ENCODE data around the gene ZFR.
A peak's percentile ranks its signal among the peaks of the same experiment; 100 is the strongest.
"Not testable (repeated sequence)": the region's sequence is repeated elsewhere in the genome, so short reads cannot be mapped to it uniquely, and the experiment has no call there.

The ZFR gene

GRCh38 chr5:32450952-32451351, 6.4 kb upstream of the ZFR start:
- peak; percentile 17 for DNase-seq

- DNase-seq = no peak
Measured at GRCh38 chr5:32449262-32449661, 4.7 kb upstream of the ZFR start.

- no peak for DNase-seq
Measured at GRCh38 chr5:32446630-32447029, 2.1 kb upstream of the ZFR start.

- DNase-seq = no peak
Measured at GRCh38 chr5:32445831-32446614, 1.5 kb upstream of the ZFR start.

GRCh38 chr5:32445287-32445758, 783 bp upstream of the ZFR start:
- no peak for DNase-seq

- peak; percentile 40 for DNase-seq
Measured at GRCh38 chr5:32443541-32444430, 754 bp downstream of the ZFR start.

- DNase-seq = peak; percentile 44
Measured at GRCh38 chr5:32443145-32443540, 1.4 kb downstream of the ZFR start.

GRCh38 chr5:32439086-32439642, 5.4 kb downstream of the ZFR start:
- DNase-seq = no peak

GRCh38 chr5:32436553-32437242, 7.8 kb downstream of the ZFR start:
- DNase-seq = no peak

- no peak for DNase-seq
Measured at GRCh38 chr5:32435383-32435782, 9.2 kb downstream of the ZFR start.

GRCh38 chr5:32434221-32434620, 10.3 kb downstream of the ZFR start:
- DNase-seq = no peak

GRCh38 chr5:32432633-32433032, 11.9 kb downstream of the ZFR start:
- DNase-seq = no peak

- DNase-seq = not testable (repeated sequence)
Measured at GRCh38 chr5:32430825-32431224, 13.7 kb downstream of the ZFR start.

- DNase-seq = no peak
Measured at GRCh38 chr5:32428426-32428825, 16.1 kb downstream of the ZFR start.

GRCh38 chr5:32426440-32427151, 17.9 kb downstream of the ZFR start:
- DNase-seq = no peak

- DNase-seq = no peak
Measured at GRCh38 chr5:32422697-32423096, 21.8 kb downstream of the ZFR start.

- DNase-seq = no peak
Measured at GRCh38 chr5:32421075-32421474, 23.5 kb downstream of the ZFR start.

GRCh38 chr5:32420506-32420905, 24.0 kb downstream of the ZFR start:
- peak; percentile 15 for DNase-seq

GRCh38 chr5:32419791-32420190, 24.7 kb downstream of the ZFR start:
- no peak for DNase-seq

GRCh38 chr5:32413466-32414263, 30.9 kb downstream of the ZFR start:
- no peak for DNase-seq

GRCh38 chr5:32410630-32411029, 33.9 kb downstream of the ZFR start:
- DNase-seq = no peak

Measured in HCEC 1CT (cell line).